Measurements from ENCODE around the gene SPINK1.
"Not testable (repeated sequence)": the region's sequence is repeated elsewhere in the genome, so short reads cannot be mapped to it uniquely, and the experiment has no call there.

SPINK1 gene

GRCh38 chr5:147842869-147843268 lies 11.4 kb upstream of the SPINK1 start:
- no peak overlapping the region for H3K4me3 ChIP-seq (ENCODE audit: low read depth, low read length)
- in situ Hi-C loops (cut with HindIII; ENCODE audit: low sequenced_read_pairs) = no loop called here
- TF ChIP-seq, protein P1, sequence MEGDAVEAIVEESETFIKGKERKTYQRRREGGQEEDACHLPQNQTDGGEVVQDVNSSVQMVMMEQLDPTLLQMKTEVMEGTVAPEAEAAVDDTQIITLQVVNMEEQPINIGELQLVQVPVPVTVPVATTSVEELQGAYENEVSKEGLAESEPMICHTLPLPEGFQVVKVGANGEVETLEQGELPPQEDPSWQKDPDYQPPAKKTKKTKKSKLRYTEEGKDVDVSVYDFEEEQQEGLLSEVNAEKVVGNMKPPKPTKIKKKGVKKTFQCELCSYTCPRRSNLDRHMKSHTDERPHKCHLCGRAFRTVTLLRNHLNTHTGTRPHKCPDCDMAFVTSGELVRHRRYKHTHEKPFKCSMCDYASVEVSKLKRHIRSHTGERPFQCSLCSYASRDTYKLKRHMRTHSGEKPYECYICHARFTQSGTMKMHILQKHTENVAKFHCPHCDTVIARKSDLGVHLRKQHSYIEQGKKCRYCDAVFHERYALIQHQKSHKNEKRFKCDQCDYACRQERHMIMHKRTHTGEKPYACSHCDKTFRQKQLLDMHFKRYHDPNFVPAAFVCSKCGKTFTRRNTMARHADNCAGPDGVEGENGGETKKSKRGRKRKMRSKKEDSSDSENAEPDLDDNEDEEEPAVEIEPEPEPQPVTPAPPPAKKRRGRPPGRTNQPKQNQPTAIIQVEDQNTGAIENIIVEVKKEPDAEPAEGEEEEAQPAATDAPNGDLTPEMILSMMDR (IDR thresholded peaks at IDR 0.05; ENCODE audit: low read depth, low read length) = no peak
- DNase-seq (ENCODE audit: low read depth, low spot score) = no peak

- TF ChIP-seq, protein P1 (IDR thresholded peaks at IDR 0.05; ENCODE audit: low read depth, low read length) = no peak
- in situ Hi-C loops (cut with HindIII; ENCODE audit: low sequenced_read_pairs) = no loop called here
- no peak overlapping the region for H3K4me3 ChIP-seq (ENCODE audit: low read depth, low read length)
- no peak for DNase-seq (ENCODE audit: low read depth, low spot score)
Measured at GRCh38 chr5:147836439-147836838, 5.0 kb upstream of the SPINK1 start.

DNA sequence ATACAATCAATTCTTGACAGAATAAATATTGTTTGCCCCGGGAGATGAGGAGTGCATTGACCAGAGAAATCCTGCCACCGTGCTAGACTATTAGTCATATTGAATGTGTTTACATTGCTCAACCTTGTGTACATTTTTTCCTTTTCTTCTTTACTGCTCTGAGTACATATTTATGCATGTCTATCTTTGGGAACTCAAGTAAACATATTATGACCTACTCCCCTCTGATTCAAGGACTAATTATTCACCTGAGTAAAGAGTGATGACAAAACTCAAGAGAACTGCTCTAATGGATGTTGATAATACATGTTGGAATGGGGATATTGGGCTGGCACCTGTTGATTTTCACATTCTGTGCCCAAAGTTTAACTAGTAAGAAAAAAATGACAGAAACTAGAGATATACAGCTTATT lies 3.9 kb upstream of the SPINK1 start:
- in situ Hi-C loops (cut with HindIII; ENCODE audit: low sequenced_read_pairs) = no loop called here
- no peak for DNase-seq (ENCODE audit: low read depth, low spot score)
- TF ChIP-seq, protein P1 (IDR thresholded peaks at IDR 0.05; ENCODE audit: low read depth, low read length) = no peak
- H3K4me3 ChIP-seq (ENCODE audit: low read depth, low read length) = no peak overlapping the region

GRCh38 chr5:147832541-147832940 lies 1.1 kb upstream of the SPINK1 start:
- DNase-seq (ENCODE audit: low read depth, low spot score) = no peak
- TF ChIP-seq, protein P1 (IDR thresholded peaks at IDR 0.05; ENCODE audit: low read depth, low read length) = no peak
- in situ Hi-C loops (cut with HindIII; ENCODE audit: low sequenced_read_pairs) = no loop called here

DNA sequence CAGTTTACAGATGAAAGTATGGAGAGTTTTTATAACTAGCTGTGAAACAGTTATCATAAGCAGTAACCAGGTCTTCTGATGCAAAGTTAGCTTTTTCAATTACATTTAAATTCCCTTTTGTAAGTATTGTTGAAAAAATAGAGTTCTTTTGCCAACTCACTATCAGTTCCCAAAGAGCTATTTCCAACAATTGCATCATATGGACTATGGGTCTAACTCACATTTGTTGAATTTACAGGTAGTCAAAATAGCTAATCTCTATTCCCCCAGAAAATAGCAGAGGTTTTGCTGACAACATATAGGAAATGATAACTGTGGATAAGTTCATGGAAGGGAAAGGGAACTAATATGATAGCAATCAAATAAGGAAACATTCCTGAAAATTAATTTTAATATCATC lies 1.4 kb downstream of the SPINK1 start:
- TF ChIP-seq, protein P1 (IDR thresholded peaks at IDR 0.05; ENCODE audit: low read depth, low read length) = no peak
- in situ Hi-C loops (cut with HindIII; ENCODE audit: low sequenced_read_pairs) = no loop called here
- no peak for DNase-seq (ENCODE audit: low read depth, low spot score)
- H3K4me3 ChIP-seq (ENCODE audit: low read depth, low read length) = no peak overlapping the region

More at GRCh38 chr5:147832541-147832940, 1.1 kb upstream of the SPINK1 start:
- no peak overlapping the region for H3K4me3 ChIP-seq (ENCODE audit: low read depth, low read length)

- DNase-seq (ENCODE audit: low read depth, low spot score); in situ Hi-C loops (cut with HindIII; ENCODE audit: low sequenced_read_pairs); H3K4me3 ChIP-seq (ENCODE audit: low read depth, low read length): not testable (repeated sequence)
Measured at GRCh38 chr5:147827017-147827416, 4.5 kb downstream of the SPINK1 start.

GRCh38 chr5:147826361-147826760 lies 5.1 kb downstream of the SPINK1 start:
- H3K4me3 ChIP-seq (ENCODE audit: low read depth, low read length) = no peak overlapping the region
- no peak for DNase-seq (ENCODE audit: low read depth, low spot score)
- TF ChIP-seq, protein P1 (IDR thresholded peaks at IDR 0.05; ENCODE audit: low read depth, low read length) = no peak
- in situ Hi-C loops (cut with HindIII; ENCODE audit: low sequenced_read_pairs) = no loop called here
